HEK293T (cell line): ENCODE results near the gene MEGF9.
"Not testable (repeated sequence)": the region's sequence is repeated elsewhere in the genome, so short reads cannot be mapped to it uniquely, and the experiment has no call there.

Experiments
- BHLHE40 ChIP-seq: fragments of 450-650 bp; IDR thresholded peaks from 2 replicates; pipeline ENCODE4 v1.6.1; 2016; ENCODE audit warnings: mild to moderate bottlenecking, moderate library complexity, borderline replicate concordance
- CTBP1 ChIP-seq: fragments of 450-650 bp; IDR thresholded peaks from 2 replicates; pipeline ENCODE4 v1.6.1; 2016; ENCODE audit warnings: borderline replicate concordance
- ELF4 ChIP-seq: fragments of 450-650 bp; IDR thresholded peaks from 2 replicates; pipeline ENCODE4 v1.6.1; 2017; ENCODE audit warnings: antibody characterized with exemption
- FOXA1 ChIP-seq: fragments of 450-650 bp; IDR thresholded peaks from 2 replicates; pipeline ENCODE4 v1.6.1; 2016; ENCODE audit warnings: mild to moderate bottlenecking
- FOXK2 ChIP-seq: fragments of 450-650 bp; IDR thresholded peaks from 2 replicates; pipeline ENCODE4 v1.6.1; 2016; ENCODE audit warnings: mild to moderate bottlenecking
- FOXM1 ChIP-seq: fragments of 450-650 bp; IDR thresholded peaks from 2 replicates; pipeline ENCODE4 v1.6.1; 2017; ENCODE audit warnings: mild to moderate bottlenecking, borderline replicate concordance
- HDGF ChIP-seq: fragments of 450-650 bp; IDR thresholded peaks from 2 replicates; pipeline ENCODE4 v1.6.1; 2017; ENCODE audit warnings: antibody characterized with exemption, borderline replicate concordance
- L3MBTL2 ChIP-seq: fragments of 450-650 bp; conservative IDR thresholded peaks from 2 replicates; pipeline ENCODE4 v1.6.1; 2016; ENCODE audit warnings: mild to moderate bottlenecking
- LEF1 ChIP-seq: fragments of 450-650 bp; IDR thresholded peaks from 2 replicates; pipeline ENCODE4 v1.6.1; 2017; ENCODE audit warnings: mild to moderate bottlenecking, borderline replicate concordance
- NFRKB ChIP-seq: fragments of 450-650 bp; IDR thresholded peaks from 2 replicates; pipeline ENCODE4 v1.6.1; 2016; ENCODE audit warnings: mild to moderate bottlenecking, moderate library complexity
- PKNOX1 ChIP-seq: fragments of 450-650 bp; IDR thresholded peaks from 2 replicates; pipeline ENCODE4 v1.6.1; 2016
- SP1 ChIP-seq: fragments of 450-650 bp; IDR thresholded peaks from 2 replicates; pipeline ENCODE4 v1.6.1; 2017
- SUZ12 ChIP-seq: fragments of 450-650 bp; IDR thresholded peaks from 2 replicates; pipeline ENCODE4 v1.6.1; 2016; ENCODE audit warnings: mild to moderate bottlenecking
- TARDBP ChIP-seq: fragments of 450-650 bp; IDR thresholded peaks from 2 replicates; pipeline ENCODE4 v1.6.1; 2016

GRCh38 chr9:120746366-120746765, 32.1 kb upstream of the MEGF9 start:
- TF ChIP-seq SP1, L3MBTL2, LEF1, FOXM1, NFRKB, BHLHE40, FOXK2, FOXA1, SUZ12, ELF4, PKNOX1, HDGF, CTBP1, TARDBP: not testable (repeated sequence)
